HG03575 (cell line): Measurements from ENCODE around the gene CNTNAP2.

Experiments used
- ATAC-seq: cut with Tn5 transposase; IDR thresholded peaks from one replicate; pipeline ENCODE4 v1.9.1; 2021; ENCODE audit not compliant: unreplicated experiment, insufficient number of reproducible peaks, low FRiP score; ENCODE audit errors: extremely low read depth

The CNTNAP2 gene

DNA sequence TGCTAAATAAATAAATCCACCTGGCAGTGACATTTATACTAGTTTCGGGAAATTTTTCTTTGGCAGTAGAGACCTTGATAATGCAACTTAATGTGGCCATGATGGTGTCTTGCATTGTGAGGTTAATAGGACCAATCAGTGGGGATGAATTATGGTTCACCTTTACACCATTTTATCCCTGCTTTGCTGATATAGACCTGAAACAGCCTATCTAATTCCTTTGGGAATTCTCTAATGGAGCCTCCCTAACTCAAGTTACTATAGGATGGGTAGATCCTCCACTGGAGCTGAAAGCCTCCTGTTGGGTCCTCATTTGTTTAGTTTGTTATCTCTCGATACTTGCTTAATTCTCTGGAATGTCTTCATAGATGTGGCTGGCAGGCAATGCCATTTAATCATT lies 276.7 kb downstream of the CNTNAP2 start:
- no peak for ATAC-seq

DNA sequence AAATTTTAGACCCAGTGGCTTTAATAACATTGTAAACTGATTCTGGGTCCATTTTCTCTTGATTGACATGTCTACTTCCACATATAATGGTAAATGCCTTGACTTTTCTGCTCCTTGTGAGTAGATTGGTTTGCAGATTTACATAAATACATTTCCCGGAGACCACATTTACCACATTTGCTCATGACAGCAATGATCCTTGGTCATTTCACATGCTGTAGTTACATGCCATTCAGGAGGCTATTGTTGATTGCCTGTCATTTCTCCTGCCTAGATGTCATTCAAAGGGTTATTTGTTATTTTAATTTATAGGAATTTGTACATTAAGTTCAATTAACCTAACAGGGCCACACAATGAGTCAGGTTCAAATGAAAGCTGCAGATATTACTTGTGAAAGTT lies 280.5 kb downstream of the CNTNAP2 start:
- no peak for ATAC-seq

DNA sequence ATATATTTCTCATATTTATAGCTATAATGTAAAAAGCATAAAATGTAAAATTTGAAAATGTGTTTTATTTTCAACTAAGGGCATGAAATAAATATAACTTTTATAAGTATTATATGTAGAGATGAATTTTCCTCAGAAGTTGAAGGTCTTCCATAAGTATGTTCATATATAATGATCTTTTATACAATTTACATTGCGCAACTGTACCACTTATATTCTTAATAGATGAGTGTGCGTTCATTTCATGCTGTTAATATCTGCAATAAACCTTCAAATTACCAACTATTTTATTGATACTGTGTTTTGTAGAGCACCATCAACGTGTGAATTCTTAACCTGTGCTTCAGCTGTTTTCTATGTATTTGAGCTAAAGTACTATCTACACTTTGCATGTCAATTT lies 285.3 kb downstream of the CNTNAP2 start:
- ATAC-seq: no peak

- no peak for ATAC-seq
Observed at GRCh38 chr7:146405737-146406136, 289.1 kb downstream of the CNTNAP2 start.

DNA sequence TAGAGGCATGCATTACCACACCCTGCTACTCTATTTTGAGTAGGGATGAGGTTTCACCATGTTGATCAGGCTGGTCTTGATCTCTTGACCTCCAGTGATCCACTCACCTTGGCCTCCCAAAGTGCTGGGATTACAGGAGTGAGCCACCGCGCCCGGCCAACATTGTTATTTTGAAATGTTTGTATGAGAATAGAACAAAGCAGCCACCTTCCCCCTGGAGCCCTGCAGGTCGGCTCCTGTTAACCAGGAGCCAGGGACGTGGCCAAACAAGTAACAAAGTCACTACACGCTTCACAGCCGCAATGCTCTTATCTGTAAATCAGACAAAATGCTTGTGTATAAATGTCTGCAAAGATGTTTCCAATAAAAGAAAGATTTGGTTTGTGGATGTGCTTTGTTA lies 295.4 kb downstream of the CNTNAP2 start:
- no peak for ATAC-seq

DNA sequence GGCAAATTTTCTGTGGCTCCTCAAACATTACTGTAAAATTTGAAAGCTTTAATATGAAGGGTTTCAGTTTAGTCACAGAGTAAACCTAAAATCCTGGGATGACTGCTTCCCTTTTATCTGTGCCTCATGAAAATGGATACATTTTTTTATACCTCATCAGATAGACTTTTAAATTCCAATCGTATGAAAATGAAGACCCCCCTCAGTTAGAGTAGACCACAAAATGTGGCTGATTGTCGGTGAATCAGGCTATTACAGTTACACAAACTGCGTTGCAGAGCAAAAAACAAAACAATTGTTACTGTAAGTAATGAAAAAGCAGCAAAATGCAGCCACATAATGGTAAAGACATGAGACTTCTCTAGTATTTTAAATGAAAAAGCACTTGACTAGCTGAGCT lies 296.2 kb downstream of the CNTNAP2 start:
- no peak for ATAC-seq

DNA sequence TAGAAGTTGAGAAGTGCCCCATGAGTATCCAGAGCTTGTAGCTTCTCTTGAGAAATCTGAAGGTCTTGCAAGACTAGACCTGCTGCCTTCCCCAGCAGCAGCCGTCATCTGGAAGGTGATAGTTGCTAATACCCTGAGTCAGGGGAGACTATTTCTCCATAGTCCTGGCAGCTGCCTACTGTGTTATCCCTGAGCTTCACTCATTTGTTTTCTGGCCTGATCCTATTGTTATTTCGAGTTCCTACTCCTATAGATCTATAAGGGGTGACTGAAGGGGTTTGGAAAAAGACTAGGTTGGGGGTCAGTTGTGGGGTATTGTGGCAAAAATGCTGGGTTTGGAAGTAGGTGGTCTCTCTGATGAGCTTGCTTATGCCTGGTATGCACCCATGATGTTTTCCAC lies 297.8 kb downstream of the CNTNAP2 start:
- ATAC-seq: no peak

DNA sequence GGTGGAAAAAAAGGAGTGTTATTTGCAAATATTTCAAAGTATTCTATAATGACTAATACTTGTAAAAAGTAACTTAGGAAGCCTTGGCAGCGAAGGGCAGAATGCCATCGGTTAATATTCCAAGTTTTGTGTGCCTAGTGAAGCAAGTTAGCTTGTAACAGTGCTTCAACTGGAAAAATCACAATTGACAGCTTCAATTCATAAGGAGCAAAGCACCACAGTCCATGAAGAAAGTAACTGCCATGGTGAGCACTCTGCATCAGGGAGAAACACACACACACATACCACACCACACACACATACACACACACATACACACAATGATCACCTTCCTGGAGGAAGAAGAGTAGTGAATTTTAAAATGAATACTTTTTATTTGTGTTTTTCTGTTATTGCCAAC lies 298.3 kb downstream of the CNTNAP2 start:
- ATAC-seq: no peak

DNA sequence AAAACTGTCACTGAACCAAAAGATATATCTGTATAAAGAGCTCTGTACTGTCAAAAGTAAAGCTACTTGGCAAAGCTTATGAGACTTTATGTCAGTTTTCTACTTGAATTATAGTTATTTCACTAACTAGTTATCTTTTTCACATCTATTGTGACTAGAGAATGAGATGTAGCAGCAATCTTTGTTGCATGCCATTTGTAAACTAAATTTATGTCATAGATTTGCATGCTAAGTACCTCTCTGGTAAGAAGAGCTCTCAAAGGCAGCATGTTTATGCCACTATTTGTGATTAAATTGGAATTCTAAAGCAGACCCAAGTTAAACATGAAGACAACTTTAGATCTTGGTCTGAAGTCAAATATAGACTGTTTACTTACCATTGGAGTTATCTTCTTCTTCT lies 300.6 kb downstream of the CNTNAP2 start:
- ATAC-seq: no peak

DNA sequence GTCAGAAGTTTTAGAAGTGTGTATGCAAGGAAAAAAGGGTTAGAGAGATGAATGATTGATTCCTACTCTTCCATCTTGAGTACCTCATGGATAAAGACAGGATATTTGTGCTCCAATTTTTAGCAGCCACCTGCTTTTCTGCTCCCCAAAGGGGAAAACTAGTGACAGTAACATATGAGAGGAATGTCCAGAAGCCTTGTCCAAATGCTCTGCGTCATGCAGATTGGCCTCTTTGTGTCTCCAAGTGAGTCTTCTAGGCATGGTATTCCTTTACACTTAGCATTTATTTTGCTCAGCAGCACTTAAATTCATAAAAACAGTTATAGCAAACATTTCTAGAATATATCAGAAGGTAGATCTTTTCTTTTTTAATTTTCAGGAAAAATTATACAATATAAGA lies 306.8 kb downstream of the CNTNAP2 start:
- ATAC-seq: no peak

DNA sequence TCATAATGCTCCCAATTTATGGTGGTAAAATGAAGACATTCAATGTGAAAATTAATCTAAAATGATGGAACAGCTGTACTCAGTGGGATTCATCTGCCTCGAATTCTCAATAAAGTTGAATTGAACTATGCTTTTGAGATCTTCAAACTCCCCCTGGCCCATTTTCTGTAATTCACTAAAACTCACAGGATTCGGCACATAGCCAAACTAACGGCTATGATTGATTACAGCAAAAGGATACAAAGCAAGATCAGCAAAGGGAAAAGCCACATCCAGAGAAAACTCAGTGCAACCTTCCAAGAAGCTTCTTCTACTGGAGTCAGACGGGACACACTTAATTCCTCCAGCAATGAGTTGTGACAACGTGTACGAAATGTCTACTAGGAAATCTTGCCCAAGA lies 307.5 kb downstream of the CNTNAP2 start:
- no peak for ATAC-seq

DNA sequence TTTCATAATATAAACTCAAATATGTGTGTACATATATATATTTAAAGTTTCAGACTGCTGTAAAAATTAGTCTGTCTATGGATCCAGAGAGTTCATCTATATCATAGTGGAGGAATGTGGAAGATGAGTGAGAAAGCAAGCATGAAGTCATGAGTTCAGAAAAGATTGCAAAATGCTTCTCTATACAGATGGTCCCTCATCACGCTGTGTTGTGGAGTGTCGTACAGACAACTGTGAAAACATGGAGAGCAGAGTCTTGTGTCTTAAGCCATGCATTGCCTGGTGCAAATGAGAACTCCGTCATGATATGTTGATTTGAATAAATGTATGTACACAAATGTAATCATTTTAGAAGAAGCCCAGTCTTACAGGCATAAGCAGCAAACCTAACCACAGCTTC lies 316.9 kb downstream of the CNTNAP2 start:
- ATAC-seq: no peak

DNA sequence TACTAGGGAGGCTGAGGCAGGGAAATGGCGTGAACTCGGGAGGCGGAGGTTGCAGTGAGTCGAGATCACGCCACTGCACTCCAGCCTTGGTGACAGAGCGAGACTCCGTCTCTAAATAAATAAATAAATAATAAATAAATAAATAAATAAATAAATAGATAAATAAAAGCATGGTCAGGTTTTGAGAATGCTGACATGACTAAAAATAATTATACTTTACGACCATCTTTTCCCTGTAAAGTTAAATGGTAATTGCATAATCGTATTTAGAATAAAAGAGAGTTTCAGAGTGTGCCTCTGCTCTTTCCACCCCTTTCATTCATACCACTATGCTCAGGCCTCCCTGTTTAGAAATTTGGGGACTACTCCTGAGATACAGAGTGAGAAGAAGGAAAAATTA lies 326.5 kb downstream of the CNTNAP2 start:
- no peak for ATAC-seq

DNA sequence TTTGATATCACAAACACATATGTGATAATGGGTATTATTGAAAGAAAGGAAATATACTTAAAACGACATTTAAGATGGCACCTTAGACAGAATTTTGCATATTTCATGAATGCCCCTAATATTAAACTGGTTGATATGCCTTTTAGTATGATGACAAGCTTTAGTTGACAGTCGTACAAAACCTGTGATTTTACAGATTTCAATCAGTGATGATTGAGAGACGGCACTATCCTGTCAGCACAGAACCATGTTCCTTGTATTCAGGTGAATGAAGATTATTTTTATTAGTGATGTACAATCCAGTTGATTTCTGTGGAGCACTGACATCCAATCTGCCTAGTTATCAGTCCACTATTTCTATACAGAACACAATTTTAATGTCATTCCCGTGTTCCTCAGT lies 333.0 kb downstream of the CNTNAP2 start:
- no peak for ATAC-seq

DNA sequence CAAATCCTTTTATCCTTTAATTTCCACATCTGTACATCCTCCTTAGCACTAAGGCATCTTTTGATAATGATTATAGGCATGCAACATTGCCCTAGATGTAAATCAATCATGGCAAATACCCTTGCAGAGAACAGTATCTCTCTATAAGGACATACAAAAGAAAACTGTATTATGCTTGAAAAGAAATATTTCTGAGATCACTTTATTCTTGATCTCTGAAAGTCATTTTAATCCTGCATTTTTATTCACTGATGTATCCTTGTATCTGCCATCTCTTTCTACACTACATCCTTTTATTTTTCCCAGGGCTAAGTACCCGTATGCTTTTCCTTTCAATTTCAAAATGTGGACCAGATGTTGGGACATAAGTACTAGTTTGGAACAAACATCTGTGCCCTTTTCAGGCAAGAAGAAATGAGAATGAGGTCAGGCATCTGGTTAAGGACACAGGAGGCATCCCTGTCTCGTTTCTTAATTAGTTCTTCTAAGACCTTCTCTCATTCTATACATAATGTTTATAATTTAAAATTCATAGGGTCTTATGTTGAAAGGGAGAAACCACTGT lies 338.6 kb downstream of the CNTNAP2 start:
- ATAC-seq: no peak

GRCh38 chr7:146479040-146479439 lies 362.4 kb downstream of the CNTNAP2 start:
- ATAC-seq: no peak

GRCh38 chr7:146486519-146486918 lies 369.9 kb downstream of the CNTNAP2 start:
- no peak for ATAC-seq

GRCh38 chr7:146492017-146492416 lies 375.4 kb downstream of the CNTNAP2 start:
- no peak for ATAC-seq

DNA sequence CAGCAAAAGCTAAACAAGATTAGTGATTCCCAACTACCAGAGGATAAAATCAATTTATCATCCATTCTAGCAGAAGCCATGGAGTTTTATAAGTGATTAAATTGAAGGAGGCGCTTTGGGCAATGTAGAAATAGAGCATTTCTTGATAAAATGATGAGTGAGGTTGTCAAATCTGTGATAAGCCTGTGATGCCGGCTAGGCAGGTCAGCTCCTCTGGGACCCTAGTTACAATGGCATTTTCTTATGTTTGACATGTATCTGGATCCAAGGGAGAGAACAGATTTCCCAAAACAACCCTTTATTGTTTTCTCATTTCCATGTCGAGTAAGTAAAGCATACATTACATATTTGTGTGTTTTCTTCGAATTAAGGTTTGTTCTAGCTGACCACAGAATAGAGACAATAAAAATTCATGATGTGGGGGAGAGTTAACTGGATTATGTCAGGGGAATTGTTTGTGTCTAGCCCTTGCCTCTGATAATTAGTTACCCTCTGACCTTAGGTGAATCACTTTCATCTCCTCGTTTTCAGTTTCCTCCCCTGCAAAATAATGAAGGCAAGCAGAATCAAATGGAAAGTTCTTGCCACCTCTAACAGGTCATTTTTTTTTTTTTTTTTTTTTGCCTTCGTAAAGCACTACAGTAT lies 378.5 kb downstream of the CNTNAP2 start:
- ATAC-seq: no peak

GRCh38 chr7:146496657-146497056 lies 380.1 kb downstream of the CNTNAP2 start:
- ATAC-seq: no peak

GRCh38 chr7:146499970-146500369 lies 383.4 kb downstream of the CNTNAP2 start:
- no peak for ATAC-seq
